K562 (cell line): Measurements from ENCODE around the gene ATF1.
"Not testable (repeated sequence)": the region's sequence is repeated elsewhere in the genome, so short reads cannot be mapped to it uniquely, and the experiment has no call there.

Source experiments
- ATF3 ChIP-seq, 2 experiments: fragments of 450-650 bp in 1 of 2; sonication (generic) in 1 of 2; formaldehyde crosslinking in 1 of 2; IDR thresholded peaks in 1 of 2; conservative IDR thresholded peaks in 1 of 2; 2 replicates each; pipeline versions ENCODE4 v1.6.1 to v1.8.1; 2016 to 2023; ENCODE audit warnings: mild to moderate bottlenecking in 2 of 2, moderate library complexity in 2 of 2, inconsistent platforms in 1 of 2, missing genetic modification reagents in 1 of 2
- CBFB ChIP-seq: sonication (generic); formaldehyde crosslinking; IDR thresholded peaks from 2 replicates; pipeline ENCODE4 v1.4.0; 2020; ENCODE audit warnings: mild to moderate bottlenecking, missing genetic modification reagents
- CTCF ChIP-seq, 3 experiments: IDR thresholded peaks in 2 of 3; conservative IDR thresholded peaks in 1 of 3; 2 replicates each; pipeline ENCODE4 v1.5.1; 2011 to 2012; ENCODE audit warnings: low read length in 3 of 3, mild to moderate bottlenecking in 3 of 3, control low read depth in 2 of 3, improper control_type of control experiment in 1 of 3, inconsistent platforms in 1 of 3, low read depth in 1 of 3, mixed read lengths in 1 of 3, moderate library complexity in 1 of 3; ENCODE audit not compliant: insufficient read depth in 2 of 3
- ELF1 ChIP-seq: fragments of 200-800 bp; sonication (Bioruptor generic); IDR thresholded peaks from 2 replicates; pipeline ENCODE4 v1.6.1; 2016; ENCODE audit warnings: missing genetic modification characterization, missing compliant biosample characterization
- GABPA ChIP-seq: fragments of 200-800 bp; sonication (Bioruptor generic); conservative IDR thresholded peaks from 2 replicates; pipeline ENCODE4 v1.6.1; 2016; ENCODE audit warnings: low read depth, missing genetic modification characterization, missing compliant biosample characterization
- SMARCC2 ChIP-seq: fragments of 450-650 bp; IDR thresholded peaks from 2 replicates; pipeline ENCODE4 v1.6.1; 2017; ENCODE audit warnings: antibody characterized with exemption, moderate library complexity, mild to moderate bottlenecking, low read depth
- SP2 ChIP-seq: IDR thresholded peaks from 2 replicates; pipeline ENCODE4 v1.6.1; 2011; ENCODE audit warnings: mild to moderate bottlenecking, low read depth, low read length, moderate library complexity; ENCODE audit not compliant: poor library complexity, severe bottlenecking; ENCODE audit errors: extremely low read depth
- ZNF274 ChIP-seq: IDR thresholded peaks from 2 replicates; pipeline ENCODE4 v1.6.1; 2011; ENCODE audit warnings: low read depth, mild to moderate bottlenecking, low read length, moderate library complexity, borderline replicate concordance

- TF ChIP-seq SMARCC2; ELF1 (tag); SP2; CTCF (IDR thresholded peaks at IDR 0.05 in 2 of 3, conservative IDR thresholded peaks at IDR 0.05 in 1 of 3; ENCODE audit: insufficient read depth in 2 of 3, low read depth in 1 of 3, low read length in 3 of 3); CBFB; GABPA (tag); ATF3 (IDR thresholded peaks at IDR 0.05); ATF3 (CRISPR knock-in tag; conservative IDR thresholded peaks at IDR 0.05); ZNF274: not testable (repeated sequence)
Measured at GRCh38 chr12:50814921-50815320, 51.0 kb downstream of the ATF1 start.
